ENCODE measurements around the gene DMRTA1.
"Not testable (repeated sequence)": the region's sequence is repeated elsewhere in the genome, so short reads cannot be mapped to it uniquely, and the experiment has no call there.

Gene DMRTA1

DNA sequence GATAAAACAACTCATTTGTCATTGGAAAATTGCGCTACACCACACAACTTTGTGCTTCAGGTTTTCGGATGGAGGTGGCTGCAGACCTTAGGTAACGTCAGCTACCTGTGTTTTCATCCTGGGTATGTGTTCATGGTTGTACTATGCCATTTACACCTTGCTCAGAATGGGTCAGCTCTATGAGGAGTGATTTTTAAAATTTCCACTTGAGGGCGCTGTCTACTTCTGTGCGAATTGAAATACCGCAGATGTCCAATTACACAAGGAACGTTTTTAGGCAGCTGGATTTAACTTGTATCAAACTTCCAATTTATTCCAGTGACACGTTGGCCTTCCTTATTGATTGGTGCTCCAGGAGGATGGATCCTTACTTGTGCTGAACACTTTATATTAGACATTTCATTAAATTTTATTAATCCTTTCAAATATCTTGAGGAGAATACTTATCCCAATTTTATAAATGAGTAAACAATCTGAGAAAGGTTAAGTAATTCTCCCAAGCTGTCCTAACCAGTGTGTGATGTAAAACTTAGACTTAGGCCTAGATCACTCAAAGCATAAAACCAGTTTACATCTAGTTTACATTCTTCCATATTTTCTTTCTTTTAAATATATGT lies 23.4 kb downstream of the DMRTA1 start:
- DNase-seq: no peak

DNA sequence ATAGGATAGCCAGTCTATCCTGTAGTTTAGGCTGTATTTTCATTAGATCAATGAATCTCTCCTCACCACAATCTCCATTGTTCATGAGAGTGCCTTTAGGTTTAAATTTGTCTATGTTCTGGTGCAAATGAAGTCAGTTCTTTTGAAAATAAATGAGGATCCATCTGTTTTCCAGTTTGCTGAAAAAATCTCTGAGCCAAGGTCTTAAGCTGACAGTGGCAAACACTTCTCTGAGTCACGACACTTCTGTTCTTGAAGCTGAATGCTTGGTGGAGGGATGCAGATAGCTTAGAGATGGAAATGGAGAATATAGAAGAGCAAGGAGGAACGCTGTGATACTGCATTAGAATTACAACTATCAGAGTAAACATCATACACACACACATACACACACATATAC lies 34.9 kb downstream of the DMRTA1 start:
- no peak for DNase-seq

DNA sequence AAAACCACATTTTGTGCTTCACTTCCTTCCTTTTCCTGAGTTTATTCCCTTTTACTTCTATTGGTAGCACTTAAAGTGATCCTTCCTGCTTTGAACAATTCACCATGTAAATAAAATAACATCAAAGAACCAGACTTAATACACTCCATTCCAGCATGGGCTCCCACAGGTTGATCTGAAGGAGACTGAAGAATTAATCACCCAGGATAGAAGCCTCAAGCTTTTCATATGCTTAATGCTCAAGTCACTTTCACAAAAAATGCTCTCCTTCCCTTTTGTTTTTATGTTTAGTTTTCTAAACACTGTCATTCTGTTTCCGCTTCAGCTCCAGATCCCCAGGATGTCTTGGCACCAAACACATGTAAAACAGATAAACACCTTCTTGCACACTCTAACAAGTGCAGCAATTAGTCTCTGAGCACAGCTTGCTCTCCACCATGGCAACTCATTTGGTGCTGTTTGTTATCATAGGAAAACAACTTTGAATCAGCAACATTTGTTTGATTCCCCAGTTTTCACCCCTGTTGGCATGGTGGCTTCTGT lies 37.0 kb downstream of the DMRTA1 start:
- DNase-seq: no peak

DNA sequence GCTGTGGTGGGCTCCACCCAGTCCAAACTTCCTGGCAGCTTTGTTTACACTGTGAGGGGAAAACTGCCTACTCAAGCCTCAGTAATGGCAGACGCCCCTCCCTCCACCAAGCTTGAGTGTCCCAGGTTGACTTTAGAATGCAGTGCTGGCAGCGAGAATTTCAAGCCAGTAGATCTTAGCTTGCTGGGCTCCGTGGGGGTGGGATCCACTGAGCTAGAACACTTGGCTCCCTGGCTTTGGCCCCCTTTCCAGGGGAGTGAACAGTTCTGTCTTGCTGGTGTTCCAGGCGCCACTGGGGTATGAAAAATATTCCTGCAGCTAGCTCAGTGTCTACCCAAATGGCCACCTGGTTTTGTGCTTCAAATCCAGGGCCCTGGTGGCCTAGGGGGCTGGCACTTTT lies 49.6 kb downstream of the DMRTA1 start:
- not testable (repeated sequence) for DNase-seq
